Activated CD8-positive, alpha-beta memory T cell treated with anti-CD3 and anti-CD28 coated beads, Interleukin-2, amount 50 U/mL, for 4 hours (primary cell): Measurements from ENCODE around the gene MAP4K2.

Experiments
- DNase-seq: peaks from one replicate; pipeline ENCODE4 v3.0.0-alpha.2; 2020

Gene MAP4K2

GRCh38 chr11:64790205-64791095, 12.6 kb downstream of the MAP4K2 start:
- DNase-seq, result no peak

- no peak for DNase-seq
Measured at GRCh38 chr11:64789331-64790204, 13.4 kb downstream of the MAP4K2 start.

- DNase-seq, result no peak
Measured at GRCh38 chr11:64788321-64789215, 14.4 kb downstream of the MAP4K2 start.

GRCh38 chr11:64787526-64788320, 15.3 kb downstream of the MAP4K2 start:
- DNase-seq, result peak; percentile 63

- DNase-seq, result no peak
Measured at GRCh38 chr11:64786308-64786707, 16.7 kb downstream of the MAP4K2 start.

- DNase-seq, result no peak
Measured at GRCh38 chr11:64784813-64785581, 18.0 kb downstream of the MAP4K2 start.

GRCh38 chr11:64778473-64779298, 24.3 kb downstream of the MAP4K2 start, which contains the start of gene SF1:
Gene SF1, minus strand, starts transcription at chr11:64778542. Its CDS starts 150 bp downstream, at chr11:64778392.
- peak; percentile 96 for DNase-seq

GRCh38 chr11:64778223-64778472, 24.9 kb downstream of the MAP4K2 start:
- DNase-seq, result no peak

GRCh38 chr11:64777449-64778222, 25.4 kb downstream of the MAP4K2 start:
- peak; percentile 80 for DNase-seq

- DNase-seq, result peak; percentile 9
Measured at GRCh38 chr11:64776875-64777274, 26.1 kb downstream of the MAP4K2 start.

- DNase-seq, result no peak
Measured at GRCh38 chr11:64776425-64776824, 26.6 kb downstream of the MAP4K2 start.

- DNase-seq, result no peak
Measured at GRCh38 chr11:64774144-64774543, 28.9 kb downstream of the MAP4K2 start.

- DNase-seq, result no peak
Measured at GRCh38 chr11:64772303-64773018, 30.6 kb downstream of the MAP4K2 start.

GRCh38 chr11:64771861-64772260, 31.2 kb downstream of the MAP4K2 start:
- no peak for DNase-seq

- DNase-seq, result no peak
Measured at GRCh38 chr11:64770120-64770519, 32.9 kb downstream of the MAP4K2 start.

- DNase-seq, result no peak
Measured at GRCh38 chr11:64769283-64769682, 33.7 kb downstream of the MAP4K2 start.

GRCh38 chr11:64768300-64768694, 34.7 kb downstream of the MAP4K2 start:
- no peak for DNase-seq
